HG03342 (cell line): ENCODE data around the gene ST6GALNAC6.
"Not testable (repeated sequence)": the region's sequence is repeated elsewhere in the genome, so short reads cannot be mapped to it uniquely, and the experiment has no call there.

Experiments
- ATAC-seq: cut with Tn5 transposase; IDR thresholded peaks from one replicate; pipeline ENCODE4 v1.9.1; 2021; ENCODE audit warnings: mild to moderate bottlenecking, moderate library complexity; ENCODE audit not compliant: unreplicated experiment

ST6GALNAC6 gene

GRCh38 chr9:127896395-127897192, 2.8 kb downstream of the ST6GALNAC6 start:
- ATAC-seq = no peak

DNA sequence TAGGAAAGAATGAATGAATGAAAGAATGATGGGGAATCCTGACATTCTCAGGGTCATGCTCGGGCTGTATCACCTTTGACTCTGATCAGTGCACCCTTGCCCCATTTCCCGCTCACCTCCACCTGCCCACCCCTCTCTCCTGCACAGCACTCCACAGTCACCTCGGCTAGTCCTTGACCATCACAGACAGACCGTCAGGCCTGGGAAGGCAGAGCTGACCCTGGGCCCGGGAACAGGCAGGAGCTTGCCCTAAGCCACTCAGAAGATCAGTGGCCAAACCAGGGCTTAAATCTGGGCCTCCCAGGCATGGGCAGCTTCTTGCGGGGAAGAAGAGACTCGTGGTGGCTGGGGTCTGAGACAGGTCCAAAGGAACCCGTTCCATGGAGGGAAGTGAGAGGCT, 3.6 kb downstream of the ST6GALNAC6 start:
- ATAC-seq = no peak

DNA sequence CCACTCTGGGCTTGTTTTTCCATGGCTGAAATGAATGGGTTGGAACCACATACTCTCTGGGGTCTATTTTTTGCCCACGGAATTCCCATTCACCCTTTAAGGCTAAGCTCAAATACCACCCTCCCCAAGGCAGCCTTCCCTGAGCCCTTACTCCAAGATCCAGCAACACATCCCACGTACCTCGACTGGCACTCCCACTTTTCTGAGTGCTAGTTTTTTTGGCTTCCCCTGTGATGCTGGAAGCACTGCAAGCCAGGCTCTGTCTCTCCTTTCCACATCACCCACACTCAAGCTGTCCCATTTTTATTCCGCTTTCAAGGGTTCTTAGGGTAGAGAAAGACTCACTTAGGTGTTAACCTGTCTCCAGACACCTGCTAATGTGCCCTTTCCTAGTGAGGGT, 6.0 kb downstream of the ST6GALNAC6 start:
- no peak for ATAC-seq

GRCh38 chr9:127892831-127893230, 6.6 kb downstream of the ST6GALNAC6 start:
- no peak for ATAC-seq

GRCh38 chr9:127890053-127890452, 9.3 kb downstream of the ST6GALNAC6 start:
- no peak for ATAC-seq

DNA sequence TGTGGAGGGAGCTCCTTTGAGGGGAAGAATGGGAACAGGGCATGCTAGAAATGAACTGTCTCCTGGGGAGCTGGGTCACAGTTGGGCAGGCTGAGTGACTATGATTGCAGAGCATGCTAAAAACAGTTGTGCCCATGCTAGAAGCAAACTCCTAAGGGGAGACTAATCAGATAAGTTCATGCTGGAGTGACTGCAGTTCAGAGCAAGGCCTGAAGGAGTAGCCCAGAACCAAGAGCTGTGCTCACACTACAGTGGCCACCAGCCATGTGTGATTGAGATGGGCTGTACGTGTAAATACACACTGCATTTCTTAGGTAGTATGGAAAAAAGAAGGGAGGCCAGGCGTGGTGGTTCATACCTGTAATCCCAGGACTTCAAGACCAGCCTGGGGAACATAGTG, 11.6 kb downstream of the ST6GALNAC6 start:
- ATAC-seq = no peak

- ATAC-seq = no peak
Measured at GRCh38 chr9:127886401-127886972, 12.9 kb downstream of the ST6GALNAC6 start.

- ATAC-seq = no peak
Measured at GRCh38 chr9:127885508-127886281, 13.7 kb downstream of the ST6GALNAC6 start.

DNA sequence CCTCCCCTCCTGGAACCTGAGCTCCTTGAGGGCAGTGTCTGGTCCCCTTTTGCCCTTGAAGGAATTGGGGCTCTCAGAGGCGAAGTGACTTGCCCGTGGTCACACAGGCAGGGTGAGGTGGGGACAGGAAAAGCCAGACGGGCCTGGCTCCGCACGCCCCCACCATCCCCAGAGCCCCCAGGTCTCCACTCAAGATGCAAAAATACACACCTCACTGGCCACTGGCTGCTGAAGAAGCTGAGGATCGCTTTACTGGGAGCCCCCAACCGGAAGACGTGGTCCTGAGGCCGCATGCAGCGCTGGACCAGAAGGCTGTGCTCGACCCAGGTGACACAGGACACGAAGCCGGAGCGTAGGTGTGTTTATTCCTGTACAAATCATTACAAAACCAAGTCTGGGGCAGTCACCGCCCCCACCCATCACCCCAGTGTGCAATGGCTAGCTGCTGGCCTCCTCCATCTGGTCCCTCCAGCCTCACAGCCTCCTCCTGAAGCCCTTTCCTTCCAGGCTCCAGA, 14.4 kb downstream of the ST6GALNAC6 start:
- no peak for ATAC-seq

- ATAC-seq = no peak
Measured at GRCh38 chr9:127884427-127884911, 14.9 kb downstream of the ST6GALNAC6 start.

- no peak for ATAC-seq
Measured at GRCh38 chr9:127883959-127884358, 15.4 kb downstream of the ST6GALNAC6 start.

- ATAC-seq = not testable (repeated sequence)
Measured at GRCh38 chr9:127881715-127882114, 17.7 kb downstream of the ST6GALNAC6 start.

DNA sequence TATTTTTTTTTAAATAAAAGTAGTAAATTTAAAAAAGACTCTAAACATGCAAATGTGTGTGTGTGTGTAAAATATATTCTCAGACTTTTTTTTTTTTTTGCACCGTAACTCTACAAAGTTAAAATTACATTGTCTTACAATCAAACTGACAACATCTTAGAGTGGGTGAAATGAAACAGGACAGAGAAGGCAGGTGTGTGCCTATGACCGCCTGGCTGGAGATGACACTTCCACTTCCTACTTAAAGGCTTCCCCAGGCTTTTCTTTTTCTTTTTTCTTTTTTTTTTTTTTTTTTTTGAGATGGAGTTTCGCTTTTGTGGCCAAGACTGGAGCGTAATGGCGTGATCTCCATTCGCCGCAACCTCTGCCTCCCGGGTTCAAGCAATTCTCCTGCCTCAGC, 19.3 kb downstream of the ST6GALNAC6 start:
- no peak for ATAC-seq

DNA sequence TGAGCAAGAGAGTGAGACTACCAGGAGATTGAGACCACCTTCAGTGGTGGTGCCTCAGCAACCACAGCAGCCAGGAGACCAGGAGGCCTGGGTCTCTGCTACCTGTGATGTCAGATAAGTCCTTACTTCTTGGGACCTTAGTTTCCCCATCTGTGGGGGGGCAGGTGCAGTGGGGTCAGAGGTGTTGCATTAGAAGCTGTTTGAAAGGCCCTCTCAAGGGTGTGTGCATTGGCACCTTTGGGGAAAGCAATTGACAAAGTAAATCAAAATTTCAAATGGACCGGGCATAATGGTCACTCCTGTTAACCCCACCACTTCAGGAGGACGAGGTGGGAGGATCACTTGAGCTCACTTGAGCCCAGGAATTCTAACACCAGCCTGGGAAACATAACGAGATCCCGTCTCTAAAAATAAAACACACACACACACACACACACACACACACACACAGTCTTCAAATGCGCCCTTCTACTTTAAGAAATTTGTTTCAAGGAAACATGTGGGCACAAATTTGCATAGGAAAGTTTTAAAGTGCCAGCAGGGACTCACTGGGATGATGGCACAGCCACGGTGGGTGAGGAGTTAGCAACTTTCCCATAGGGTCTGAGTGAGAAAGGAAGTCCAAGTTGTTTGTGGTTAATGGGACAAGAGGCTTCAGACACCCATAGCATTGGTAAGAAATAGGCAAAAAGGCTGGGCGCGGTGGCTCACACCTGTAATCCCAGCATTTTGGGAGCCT, 20.6 kb downstream of the ST6GALNAC6 start:
- no peak for ATAC-seq

DNA sequence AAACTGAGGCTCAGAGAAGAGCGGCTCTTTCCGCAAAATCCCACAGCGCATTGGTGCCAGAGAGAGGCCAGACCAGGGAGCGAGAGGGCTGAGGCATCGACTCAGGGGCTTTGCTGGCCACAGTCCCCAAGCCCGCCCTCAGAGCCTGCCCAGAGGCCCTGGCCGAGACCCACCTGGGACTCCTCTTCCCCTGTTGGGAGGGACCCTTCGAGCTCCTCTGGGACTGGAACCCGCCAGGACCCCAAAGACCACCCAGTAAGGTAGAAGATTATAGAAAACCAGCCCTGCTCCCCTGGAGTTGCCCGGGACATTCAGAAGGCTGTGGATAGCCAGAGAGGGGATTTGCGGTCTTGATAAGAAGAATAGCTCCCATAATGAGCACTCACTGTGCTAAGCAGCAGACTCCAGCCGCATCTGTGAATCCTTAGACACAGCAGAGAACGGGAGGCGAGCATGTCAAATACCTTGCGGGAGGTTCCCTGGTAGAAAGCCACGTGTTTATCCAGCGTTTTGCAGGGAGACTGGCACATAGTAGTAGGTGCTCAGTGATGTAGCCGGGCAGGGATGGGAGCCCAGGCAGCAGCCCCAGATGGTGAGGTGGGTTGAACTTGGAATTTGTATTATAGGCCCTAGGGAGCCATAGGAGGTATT, 21.3 kb downstream of the ST6GALNAC6 start:
- ATAC-seq = no peak

GRCh38 chr9:127877566-127877998, 21.8 kb downstream of the ST6GALNAC6 start, which contains the start of gene AK1:
Gene AK1, minus strand, starts transcription at chr9:127877675. Its CDS starts 3,058 bp downstream, at chr9:127874617.
- no peak for ATAC-seq

- ATAC-seq = no peak
Measured at GRCh38 chr9:127876764-127877562, 22.4 kb downstream of the ST6GALNAC6 start.

- ATAC-seq = no peak
Measured at GRCh38 chr9:127876026-127876763, 23.2 kb downstream of the ST6GALNAC6 start.
